Gastroesophageal sphincter (tissue), 4 donors: Measurements from ENCODE around the gene NCKAP5. TPM values are rescaled to one million over a fixed set of nuclear protein-coding genes. Genes with fewer than 3 reads are reported as not detected.

Experiments
- ATAC-seq: fragments of 150-250 bp; one replicate; pipeline ENCODE4 v1.9.1; 2016; ENCODE audit warnings: mild to moderate bottlenecking, moderate library complexity
- H3K27ac ChIP-seq, 4 donors: fragments of 200-600 bp; sonication (generic) in 3 of 4; 1 replicate in 3 of 4; 2 replicates in 1 of 4; pipeline ENCODE4 v1.5.1; 2016 to 2019
- H3K27me3 ChIP-seq: fragments of 200-600 bp; sonication (generic); one replicate; pipeline ENCODE4 v1.5.1; 2019
- H3K36me3 ChIP-seq, 2 donors: fragments of 200-600 bp; sonication (generic); one replicate each; pipeline ENCODE4 v1.5.1; 2019; ENCODE audit warnings: control low read depth in 1 of 2
- H3K4me1 ChIP-seq, 3 donors: fragments of 200-600 bp; sonication (generic); 1 replicate in 2 of 3; 2 replicates in 1 of 3; pipeline ENCODE4 v1.5.1; 2016 to 2019; ENCODE audit warnings: control low read depth in 2 of 3
- H3K4me3 ChIP-seq, 2 donors: fragments of 200-600 bp; sonication (generic); one replicate each; pipeline ENCODE4 v1.5.1; 2019; ENCODE audit warnings: mild to moderate bottlenecking in 1 of 2, moderate library complexity in 1 of 2
- H3K9me3 ChIP-seq, 3 donors: fragments of 200-600 bp; sonication (generic); one replicate each; pipeline ENCODE4 v1.5.1; 2017 to 2019; ENCODE audit warnings: control low read depth in 2 of 3
- CTCF ChIP-seq, 4 experiments: fragments of 200-600 bp in 2 of 4; fragments of 450-650 bp in 2 of 4; sonication (generic) in 1 of 4; IDR thresholded peaks; one replicate each; pipeline ENCODE4 v1.5.1; 2017 to 2019; ENCODE audit warnings: antibody characterized with exemption in 4 of 4, mild to moderate bottlenecking in 2 of 4, moderate library complexity in 2 of 4
- EP300 ChIP-seq: sonication (generic); formaldehyde crosslinking; IDR thresholded peaks from one replicate; pipeline ENCODE4 v1.6.1; 2017; ENCODE audit warnings: antibody characterized with exemption, mild to moderate bottlenecking
- POLR2A ChIP-seq, 2 donors: fragments of 450-650 bp; IDR thresholded peaks; one replicate each; pipeline ENCODE4 v1.6.1; 2017; ENCODE audit warnings: antibody characterized with exemption in 2 of 2, mild to moderate bottlenecking in 2 of 2, moderate library complexity in 1 of 2
- POLR2AphosphoS5 ChIP-seq: sonication (generic); formaldehyde crosslinking; IDR thresholded peaks from one replicate; pipeline ENCODE4 v1.6.1; 2017; ENCODE audit warnings: antibody characterized with exemption
- WGBS, 2 donors: methylation state at CpG; one replicate each; pipeline ENCODE4 v1.1.5; 2018; ENCODE audit warnings: low coverage in 1 of 2; 5-methylcytosine and 5-hydroxymethylcytosine counted together
- total RNA-seq, 4 donors: library from RNA; depleted of rRNA; stranded (reverse); fragments of >200 nt; gene quantifications; one replicate each; pipeline ENCODE4 v1.1.0, GENCODE V29; 2016

Gene NCKAP5
- total RNA-seq, 4 donors from 2014 or later, result 0.16 to 0.57 (median 0.33) TPM

GRCh38 chr2:133530645-133531044 lies 37.6 kb downstream of the NCKAP5 start:
- Histone ChIP-seq H3K27me3 (no peaks in the 10 kb centered on the region), H3K4me1 (no peaks in the 10 kb centered on the region), H3K4me3 (no peak overlapping the region), H3K36me3 (no peaks in the 10 kb centered on the region), H3K27ac (no peak overlapping the region), H3K9me3 (no peaks in the 10 kb centered on the region)
- no peak for ATAC-seq
- TF ChIP-seq POLR2A (IDR thresholded peaks at IDR 0.05) (no peak), EP300 (no peak), POLR2AphosphoS5 (no peak), CTCF (IDR thresholded peaks at IDR 0.05) (no peak)

- no peak for ATAC-seq
- Histone ChIP-seq H3K27ac (no peak overlapping the region), H3K36me3 (no peaks in the 10 kb centered on the region), H3K9me3 (no peaks in the 10 kb centered on the region), H3K27me3 (no peaks in the 10 kb centered on the region), H3K4me1 (no peaks in the 10 kb centered on the region), H3K4me3 (no peak overlapping the region)
- 58 to 67% methylated on average over 1 to 3 of the region's 3 CpGs for WGBS, 2 donors
- TF ChIP-seq EP300, result no peak
- no peak for TF ChIP-seq POLR2AphosphoS5
- TF ChIP-seq POLR2A (IDR thresholded peaks at IDR 0.05), result no peak
- no peak for TF ChIP-seq CTCF (IDR thresholded peaks at IDR 0.05)
Measured at GRCh38 chr2:133526530-133527300, 41.5 kb downstream of the NCKAP5 start.

GRCh38 chr2:133525613-133526529 lies 42.4 kb downstream of the NCKAP5 start:
- Histone ChIP-seq H3K9me3 (no peaks in the 10 kb centered on the region), H3K27me3 (no peaks in the 10 kb centered on the region), H3K4me3 (no peak overlapping the region), H3K36me3 (no peaks in the 10 kb centered on the region), H3K27ac (no peak overlapping the region), H3K4me1 (no peaks in the 10 kb centered on the region)
- no peak for ATAC-seq
- no peak for TF ChIP-seq POLR2A (IDR thresholded peaks at IDR 0.05)
- no peak for TF ChIP-seq CTCF (IDR thresholded peaks at IDR 0.05)
- no peak for TF ChIP-seq POLR2AphosphoS5
- TF ChIP-seq EP300, result no peak
- whole genome bisulfite sequencing, 2 donors, result 70 to 84% methylated on average over 4 to 5 of the region's 5 CpGs

GRCh38 chr2:133525090-133525489 lies 43.2 kb downstream of the NCKAP5 start:
- ATAC-seq, result no peak
- no peaks in the 10 kb centered on the region for H3K27me3 ChIP-seq
- WGBS, 2 donors, result 58 to 67% methylated on average over 1 to 2 of the region's 2 CpGs

More at GRCh38 chr2:133525090-133525489, 43.2 kb downstream of the NCKAP5 start:
- Histone ChIP-seq H3K27ac (no peak overlapping the region), H3K4me1 (no peaks in the 10 kb centered on the region), H3K9me3 (no peaks in the 10 kb centered on the region), H3K4me3 (no peak overlapping the region), H3K36me3 (no peaks in the 10 kb centered on the region)
- TF ChIP-seq EP300 (no peak), POLR2AphosphoS5 (no peak), CTCF (IDR thresholded peaks at IDR 0.05) (no peak), POLR2A (IDR thresholded peaks at IDR 0.05) (no peak)
